Choroid plexus epithelial cell (primary cell): ENCODE data around the gene PLA2G6.

Experiments used
- DNase-seq: peaks from one replicate; pipeline ENCODE4 v3.0.0-alpha.2; 2010; ENCODE audit warnings: low read depth
- H3K4me3 ChIP-seq: 2 replicates; pipeline ENCODE4 v1.5.1; 2011; ENCODE audit warnings: low read depth, mild to moderate bottlenecking, control low read depth, low read length, moderate library complexity
- TF ChIP-seq, protein P1 (sequence below): conservative IDR thresholded peaks from 2 replicates; pipeline ENCODE4 v1.5.1; 2011; ENCODE audit warnings: low read depth, mild to moderate bottlenecking, control low read depth, inconsistent platforms, low read length, moderate library complexity

The PLA2G6 gene, protein sequence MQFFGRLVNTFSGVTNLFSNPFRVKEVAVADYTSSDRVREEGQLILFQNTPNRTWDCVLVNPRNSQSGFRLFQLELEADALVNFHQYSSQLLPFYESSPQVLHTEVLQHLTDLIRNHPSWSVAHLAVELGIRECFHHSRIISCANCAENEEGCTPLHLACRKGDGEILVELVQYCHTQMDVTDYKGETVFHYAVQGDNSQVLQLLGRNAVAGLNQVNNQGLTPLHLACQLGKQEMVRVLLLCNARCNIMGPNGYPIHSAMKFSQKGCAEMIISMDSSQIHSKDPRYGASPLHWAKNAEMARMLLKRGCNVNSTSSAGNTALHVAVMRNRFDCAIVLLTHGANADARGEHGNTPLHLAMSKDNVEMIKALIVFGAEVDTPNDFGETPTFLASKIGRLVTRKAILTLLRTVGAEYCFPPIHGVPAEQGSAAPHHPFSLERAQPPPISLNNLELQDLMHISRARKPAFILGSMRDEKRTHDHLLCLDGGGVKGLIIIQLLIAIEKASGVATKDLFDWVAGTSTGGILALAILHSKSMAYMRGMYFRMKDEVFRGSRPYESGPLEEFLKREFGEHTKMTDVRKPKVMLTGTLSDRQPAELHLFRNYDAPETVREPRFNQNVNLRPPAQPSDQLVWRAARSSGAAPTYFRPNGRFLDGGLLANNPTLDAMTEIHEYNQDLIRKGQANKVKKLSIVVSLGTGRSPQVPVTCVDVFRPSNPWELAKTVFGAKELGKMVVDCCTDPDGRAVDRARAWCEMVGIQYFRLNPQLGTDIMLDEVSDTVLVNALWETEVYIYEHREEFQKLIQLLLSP

DNA sequence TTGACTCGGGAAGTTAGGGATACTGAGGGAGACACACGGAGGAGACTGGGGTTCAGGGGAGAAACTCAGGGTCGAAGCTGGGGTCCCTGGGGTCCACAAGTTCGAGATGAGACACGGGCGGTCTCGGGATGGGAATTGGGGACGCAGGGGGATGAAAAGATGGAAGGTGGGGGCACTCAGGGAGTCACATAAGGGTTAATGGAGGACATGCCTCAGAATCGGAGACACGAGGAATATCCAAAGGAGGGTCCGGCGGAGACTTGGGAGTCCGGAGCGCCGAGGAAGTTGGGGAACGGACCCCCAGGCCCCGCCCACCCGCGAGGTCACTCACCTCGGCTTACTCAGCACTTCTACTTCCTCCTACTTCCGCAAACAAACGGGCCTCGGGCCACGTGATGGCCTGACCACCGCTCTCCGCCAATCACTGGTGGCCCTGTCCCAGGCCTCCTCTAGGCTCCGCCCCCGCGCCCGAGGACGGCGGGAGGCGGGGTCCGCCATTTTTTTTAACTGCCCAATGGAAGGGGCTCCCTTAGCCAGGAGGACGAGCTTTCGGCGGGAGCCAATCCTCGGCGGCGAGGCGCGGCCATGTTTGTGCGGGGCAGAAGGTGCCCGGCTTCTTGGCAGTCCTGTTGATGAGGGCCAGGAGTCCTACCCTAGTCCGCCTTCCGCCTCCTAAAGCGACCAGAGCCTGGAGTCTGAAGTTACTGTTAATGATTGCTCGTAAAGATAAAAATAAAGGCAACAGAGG lies at the start of gene PLA2G6:
Gene PLA2G6 (minus strand): TSS at position 378 of the 748 bp plus-strand sequence. CDS start 12,404 bp downstream, outside the sequence.
- TF ChIP-seq, protein P1, sequence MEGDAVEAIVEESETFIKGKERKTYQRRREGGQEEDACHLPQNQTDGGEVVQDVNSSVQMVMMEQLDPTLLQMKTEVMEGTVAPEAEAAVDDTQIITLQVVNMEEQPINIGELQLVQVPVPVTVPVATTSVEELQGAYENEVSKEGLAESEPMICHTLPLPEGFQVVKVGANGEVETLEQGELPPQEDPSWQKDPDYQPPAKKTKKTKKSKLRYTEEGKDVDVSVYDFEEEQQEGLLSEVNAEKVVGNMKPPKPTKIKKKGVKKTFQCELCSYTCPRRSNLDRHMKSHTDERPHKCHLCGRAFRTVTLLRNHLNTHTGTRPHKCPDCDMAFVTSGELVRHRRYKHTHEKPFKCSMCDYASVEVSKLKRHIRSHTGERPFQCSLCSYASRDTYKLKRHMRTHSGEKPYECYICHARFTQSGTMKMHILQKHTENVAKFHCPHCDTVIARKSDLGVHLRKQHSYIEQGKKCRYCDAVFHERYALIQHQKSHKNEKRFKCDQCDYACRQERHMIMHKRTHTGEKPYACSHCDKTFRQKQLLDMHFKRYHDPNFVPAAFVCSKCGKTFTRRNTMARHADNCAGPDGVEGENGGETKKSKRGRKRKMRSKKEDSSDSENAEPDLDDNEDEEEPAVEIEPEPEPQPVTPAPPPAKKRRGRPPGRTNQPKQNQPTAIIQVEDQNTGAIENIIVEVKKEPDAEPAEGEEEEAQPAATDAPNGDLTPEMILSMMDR = no peak
- peak within 1 kb of the TSS; percentile 66 for H3K4me3 ChIP-seq
- peak; percentile 99 for DNase-seq

DNA sequence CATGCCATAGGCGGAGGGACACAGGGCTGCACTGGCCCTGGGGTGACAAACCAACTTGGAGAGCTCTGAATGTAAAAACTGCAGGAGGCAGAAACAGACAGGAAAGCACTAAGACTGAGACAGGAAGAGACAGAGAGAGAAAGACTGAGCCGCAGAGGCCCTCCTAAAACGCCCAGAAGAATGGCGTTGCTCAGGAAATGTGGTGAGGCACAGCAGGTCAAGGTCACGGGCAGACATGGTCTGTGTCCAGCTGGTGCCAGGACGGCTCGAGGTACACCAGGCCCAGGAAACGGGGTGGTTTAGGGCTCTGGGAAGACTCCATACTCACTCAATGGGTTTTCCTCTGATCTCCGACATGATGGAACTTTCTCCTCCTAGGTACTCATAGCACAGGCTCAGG lies 49.3 kb upstream of the PLA2G6 start:
- TF ChIP-seq, protein P1 = no peak
- no peak for DNase-seq
- no peak overlapping the region for H3K4me3 ChIP-seq

DNA sequence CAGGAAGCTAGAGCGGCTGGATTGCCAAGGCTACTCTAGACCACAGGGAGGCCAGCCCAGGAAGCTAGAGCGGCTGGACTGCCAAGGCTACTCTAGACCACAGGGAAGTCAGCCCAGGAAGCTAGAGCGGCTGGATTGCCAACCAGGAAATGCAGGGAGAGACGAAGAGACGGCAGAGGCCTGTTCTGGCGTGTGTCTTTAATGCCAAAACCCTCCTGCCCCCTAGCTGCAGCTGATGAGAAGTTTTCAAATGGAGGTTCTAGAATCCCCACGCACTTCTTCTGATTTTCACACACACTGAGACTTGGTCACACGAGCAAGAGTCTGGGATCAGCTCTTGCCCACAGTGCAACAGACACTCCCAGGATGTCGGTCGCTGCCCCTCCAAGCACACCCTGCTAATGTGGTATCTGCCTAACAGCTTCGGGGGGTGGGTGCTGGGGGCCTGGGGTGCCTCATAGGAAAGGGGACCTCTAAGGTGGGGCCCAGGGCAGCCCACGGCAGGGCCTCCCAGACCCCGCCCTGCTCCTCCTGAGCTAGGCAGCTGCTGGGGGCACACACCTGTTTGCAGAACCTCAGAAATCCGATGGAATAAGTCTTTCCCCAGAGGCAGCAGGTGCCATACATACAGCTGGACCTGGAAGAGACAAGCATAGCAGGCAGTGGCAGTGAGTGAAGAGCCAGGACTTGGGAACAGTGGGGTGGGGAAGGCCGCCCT lies 48.6 kb upstream of the PLA2G6 start:
- TF ChIP-seq, protein P1 = peak; percentile 48
- no peak overlapping the region for H3K4me3 ChIP-seq
- peak; percentile 50 for DNase-seq

DNA sequence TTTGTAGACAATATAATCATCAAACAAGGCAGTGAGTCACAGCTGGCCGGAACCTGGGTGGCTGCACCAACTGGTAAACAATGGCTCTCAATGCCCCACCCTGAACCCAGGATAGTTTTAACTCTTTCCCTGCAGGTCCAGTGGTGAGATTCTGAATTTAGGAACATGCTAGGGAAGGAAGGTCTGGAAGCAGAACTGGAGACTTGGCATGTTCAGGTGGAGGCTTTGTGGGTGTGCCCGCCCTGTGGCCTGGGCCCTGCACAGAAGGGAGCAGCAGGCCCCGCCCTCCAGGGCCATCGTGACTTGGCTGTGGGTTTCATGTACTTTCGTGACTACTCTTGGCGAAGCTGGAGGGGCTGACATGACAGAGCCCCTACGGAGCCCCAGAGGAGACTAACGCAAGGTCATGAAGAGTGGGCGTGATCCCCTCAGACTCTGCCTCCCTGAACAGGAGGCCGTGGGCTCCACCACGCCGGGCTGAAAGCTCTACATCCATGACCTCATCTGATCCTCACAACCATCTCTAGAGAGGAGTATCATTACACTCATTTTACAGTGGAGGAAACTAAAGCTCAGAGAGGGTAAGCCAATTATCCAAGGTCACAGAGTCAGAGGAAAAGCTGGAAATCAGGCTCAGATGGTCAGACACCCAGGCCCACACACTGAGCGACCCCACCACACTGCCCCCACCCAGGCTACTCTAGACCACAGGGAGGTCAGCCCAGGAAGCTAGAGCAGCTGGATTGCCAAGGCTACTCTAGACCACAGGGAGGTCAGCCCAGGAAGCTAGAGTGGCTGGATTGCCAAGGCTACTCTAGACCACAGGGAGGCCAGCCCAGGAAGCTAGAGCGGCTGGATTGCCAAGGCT lies 47.5 kb upstream of the PLA2G6 start:
- peak; percentile 53 for DNase-seq
- TF ChIP-seq, protein P1 = no peak
- no peak overlapping the region for H3K4me3 ChIP-seq

DNA sequence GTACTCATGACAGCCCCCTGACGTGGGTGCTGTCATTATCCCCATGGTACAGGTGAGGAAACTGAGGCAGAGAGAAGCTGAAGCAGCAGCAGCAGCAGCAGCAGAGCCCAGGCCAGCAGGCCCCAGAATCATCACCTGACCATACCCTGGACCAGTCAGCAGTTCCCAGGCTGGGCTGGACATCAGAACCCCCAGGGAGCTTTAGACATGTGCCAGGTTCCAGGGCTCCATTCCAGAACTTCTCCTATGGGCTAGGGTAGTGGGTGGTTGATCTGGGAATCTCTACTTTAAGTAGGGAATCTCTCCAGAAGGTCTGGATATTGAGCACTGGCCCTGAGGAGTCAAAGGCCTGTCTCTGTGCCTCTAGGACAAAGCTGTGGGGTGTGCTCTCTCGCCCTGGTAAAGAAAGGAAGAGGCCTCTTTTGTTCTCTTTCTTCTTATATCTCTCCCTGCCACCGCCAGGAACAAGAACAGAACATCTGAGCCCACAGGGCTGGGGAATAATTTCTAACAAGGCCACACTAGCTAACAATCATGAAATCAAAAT lies 46.8 kb upstream of the PLA2G6 start:
- DNase-seq = peak; percentile 58
- no peak overlapping the region for H3K4me3 ChIP-seq
- TF ChIP-seq, protein P1 = no peak
